Adrenal gland (tissue), 12 donors: ENCODE data around the gene ADAMTS17. TPM values are rescaled to one million over a fixed set of nuclear protein-coding genes. Genes with fewer than 3 reads are reported as not detected.

Experiments used
- DNase-seq, 7 donors: peaks; one replicate each; pipeline ENCODE4 v3.0.0-alpha.2; 2019 to 2020
- H3K27ac ChIP-seq, 5 donors: fragments of 200-600 bp; sonication (generic) in 4 of 5; 1 replicate in 3 of 5; 2 replicates in 2 of 5; pipeline versions ENCODE4 v1.5.1 to v1.8.0; 2016 to 2020; ENCODE audit warnings: mild to moderate bottlenecking in 1 of 5
- H3K27me3 ChIP-seq: fragments of 200-600 bp; 2 replicates; pipeline ENCODE4 v1.8.0; 2021
- H3K36me3 ChIP-seq, 2 donors: fragments of 200-600 bp; replicated peaks in 1 of 2; 1 replicate in 1 of 2; 2 replicates in 1 of 2; pipeline versions ENCODE4 v1.5.1 to v1.8.0; 2018 to 2022
- H3K4me1 ChIP-seq, 2 donors: fragments of 200-600 bp; replicated peaks in 1 of 2; 1 replicate in 1 of 2; 2 replicates in 1 of 2; pipeline versions ENCODE4 v1.5.1 to v1.8.0; 2018 to 2021
- H3K4me3 ChIP-seq, 4 donors: fragments of 200-600 bp; sonication (generic) in 3 of 4; one replicate each; pipeline ENCODE4 v1.5.1; 2016 to 2018
- H3K9me3 ChIP-seq, 3 donors: fragments of 200-600 bp; sonication (generic) in 1 of 3; replicated peaks in 1 of 3; 1 replicate in 2 of 3; 2 replicates in 1 of 3; pipeline versions ENCODE4 v1.5.1 to v1.8.0; 2016 to 2021
- POLR2A ChIP-seq, 2 donors: fragments of 450-650 bp; IDR thresholded peaks; one replicate each; pipeline ENCODE4 v1.6.1; 2017; ENCODE audit warnings: antibody characterized with exemption in 2 of 2, mild to moderate bottlenecking in 2 of 2, moderate library complexity in 1 of 2
- WGBS, 4 donors: extraction: QIAGEN DNeasy Blood & Tissue Kit in 2 of 4; methylation state at CpG; one replicate each; pipeline versions ENCODE4 v1.1.5 to v1.1.7; 2013 to 2017; 5-methylcytosine and 5-hydroxymethylcytosine counted together
- intact Hi-C, 2 donors: fragments of 100-400 bp; cut with DNase I; formaldehyde crosslinking; loops; one replicate each; pipeline versions ENCODE4 v1.14.1 to v1.15.0; 2022 to 2023
- polyA plus RNA-seq, 3 donors: library from polyadenylated mRNA; stranded (reverse); fragments of 200-250 nt in 2 of 3; fragments of 350-450 nt in 1 of 3; fragmentation: Illumina TruSeq in 1 of 3; extraction: RNeasy Lipid Tissue Mini Kit (QIAGEN cat#74804) in 1 of 3; gene quantifications; one replicate each; pipeline ENCODE4 v1.2.3, GENCODE V29; 2013 to 2014
- total RNA-seq, 9 donors: library from RNA; depleted of rRNA in 4 of 9; stranded (reverse); fragments of >200 nt in 4 of 9; fragments of 120-200 nt in 1 of 9; fragmentation: NEBNext Ultra II Directional in 1 of 9; extraction: Animal tissue kit (Norgen Biotek cat#: 25700) in 1 of 9; gene quantifications; one replicate each; pipeline versions ENCODE4 v1.1.0 to v1.2.4, GENCODE V29; 2013 to 2023
- TF ChIP-seq, protein P1 (sequence below), 6 experiments: fragments of 450-650 bp in 4 of 6; fragments of 200-600 bp in 2 of 6; sonication (generic) in 1 of 6; IDR thresholded peaks; 1 replicate in 5 of 6; 2 replicates in 1 of 6; pipeline versions ENCODE4 v1.5.1 to v1.8.0; 2016 to 2021; ENCODE audit warnings: antibody characterized with exemption in 6 of 6, mild to moderate bottlenecking in 2 of 6, moderate library complexity in 1 of 6
- donor health status: healthy with polysubstance abuse.
- donor health status: Bipolar disorder and iron deficiency.
- donor health status: DM: yes; HTN: yes; CAD: no.
- donor health status: DM: no; HTN: no; CAD: no.
- donor health status: DM: no; HTN: no; CAD: no.
- donor health status: DM: yes; HTN: yes; CAD: no.

ADAMTS17 gene
- total and polyA plus RNA-seq, 12 donors: 0.51 to 14.8 (median 2.9) TPM

DNA sequence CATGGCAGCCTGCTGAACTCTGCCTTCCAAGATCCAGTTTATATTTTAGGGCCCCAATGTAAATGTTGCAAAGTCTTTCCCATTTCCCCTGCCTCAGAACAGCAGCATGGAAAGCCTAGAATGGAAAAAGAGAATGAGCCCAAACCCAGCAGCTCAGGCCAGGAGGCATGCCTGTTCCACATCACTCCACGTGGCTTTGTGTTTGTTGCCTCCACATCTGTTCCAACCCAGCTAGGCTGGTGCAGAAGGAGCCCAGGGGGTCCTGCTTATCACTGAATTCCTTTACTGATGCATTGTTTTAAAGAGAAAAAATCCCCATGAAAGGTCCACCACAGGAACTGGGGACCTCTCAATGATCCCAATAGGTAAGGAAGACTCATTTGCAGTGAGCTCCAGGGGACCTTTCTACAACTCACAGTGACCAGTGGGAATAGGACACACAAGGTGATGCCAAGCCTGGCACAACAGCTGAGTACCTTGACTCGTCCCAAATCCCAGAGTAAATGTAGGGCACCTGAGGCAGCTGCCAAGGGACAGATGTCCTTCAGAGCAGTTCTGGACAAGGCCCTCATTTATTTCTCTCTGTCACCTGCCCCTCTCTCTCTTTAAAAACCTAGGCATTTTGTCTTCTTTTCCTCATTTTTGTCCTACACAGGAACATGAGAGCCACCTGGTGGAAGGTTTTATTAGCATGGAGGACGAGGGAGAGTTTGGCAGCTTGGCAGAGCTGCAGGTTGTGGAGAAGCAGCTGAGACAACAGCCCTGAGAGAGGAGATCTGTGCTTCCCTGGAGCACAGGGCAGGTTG, 41.7 kb upstream of the ADAMTS17 start:
- Histone ChIP-seq H3K27ac (no peak overlapping the region), H3K4me3 (no peak overlapping the region), H3K36me3 (no peaks in the 10 kb centered on the region), H3K9me3 (no peaks in the 10 kb centered on the region), H3K27me3 (no peaks in the 10 kb centered on the region), H3K4me1 (no peaks in the 10 kb centered on the region)
- peak; percentile 30 to 61 (median 53) for DNase-seq
- intact Hi-C loops: loop anchor here in 1 of 2 donors (5.0 to 10.0 kb wide), 2 partner anchors 36 to 449 kb away; no protein-coding TSS in a partner anchor
- TF ChIP-seq POLR2A (IDR thresholded peaks at IDR 0.05): no peak
- TF ChIP-seq, protein P1, sequence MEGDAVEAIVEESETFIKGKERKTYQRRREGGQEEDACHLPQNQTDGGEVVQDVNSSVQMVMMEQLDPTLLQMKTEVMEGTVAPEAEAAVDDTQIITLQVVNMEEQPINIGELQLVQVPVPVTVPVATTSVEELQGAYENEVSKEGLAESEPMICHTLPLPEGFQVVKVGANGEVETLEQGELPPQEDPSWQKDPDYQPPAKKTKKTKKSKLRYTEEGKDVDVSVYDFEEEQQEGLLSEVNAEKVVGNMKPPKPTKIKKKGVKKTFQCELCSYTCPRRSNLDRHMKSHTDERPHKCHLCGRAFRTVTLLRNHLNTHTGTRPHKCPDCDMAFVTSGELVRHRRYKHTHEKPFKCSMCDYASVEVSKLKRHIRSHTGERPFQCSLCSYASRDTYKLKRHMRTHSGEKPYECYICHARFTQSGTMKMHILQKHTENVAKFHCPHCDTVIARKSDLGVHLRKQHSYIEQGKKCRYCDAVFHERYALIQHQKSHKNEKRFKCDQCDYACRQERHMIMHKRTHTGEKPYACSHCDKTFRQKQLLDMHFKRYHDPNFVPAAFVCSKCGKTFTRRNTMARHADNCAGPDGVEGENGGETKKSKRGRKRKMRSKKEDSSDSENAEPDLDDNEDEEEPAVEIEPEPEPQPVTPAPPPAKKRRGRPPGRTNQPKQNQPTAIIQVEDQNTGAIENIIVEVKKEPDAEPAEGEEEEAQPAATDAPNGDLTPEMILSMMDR (IDR thresholded peaks at IDR 0.05): peak; percentile 47 to 68 (median 62)
- WGBS, 4 donors: 13 to 31% (median 27%) methylated on average over 3 of the region's 3 CpGs

DNA sequence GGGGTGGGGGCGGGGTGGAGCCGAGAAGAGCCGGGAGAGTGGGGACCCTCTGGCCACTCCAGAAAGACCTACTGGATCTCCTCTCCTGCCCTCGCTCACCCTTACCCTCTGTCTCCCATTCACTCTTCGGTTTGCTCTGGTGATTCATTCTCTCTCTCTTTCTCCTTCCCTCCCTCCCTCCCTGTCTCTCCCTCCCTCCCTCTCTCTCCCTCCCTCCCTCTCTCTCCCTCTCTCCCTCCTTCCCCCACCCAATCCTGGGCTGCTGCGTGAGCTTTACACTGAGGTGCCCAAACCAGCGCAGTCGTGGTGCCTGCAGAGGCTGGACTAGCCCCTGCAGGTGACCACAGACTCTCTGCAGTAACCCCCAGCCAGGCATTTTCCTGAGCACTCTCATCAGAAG, 32.2 kb upstream of the ADAMTS17 start:
- H3K36me3 ChIP-seq: no peaks in the 10 kb centered on the region
- no peak for TF ChIP-seq POLR2A (IDR thresholded peaks at IDR 0.05)
- TF ChIP-seq, protein P1 (IDR thresholded peaks at IDR 0.05): no peak
- peaks cover 7% of the 10 kb centered on the region for H3K27me3 ChIP-seq
- intact Hi-C loops: no loop called here
- H3K9me3 ChIP-seq: no peaks in the 10 kb centered on the region
- peak overlapping the region in 1 of 4 donors; percentile 57 for H3K4me3 ChIP-seq
- H3K4me1 ChIP-seq: no peaks in the 10 kb centered on the region
- peak overlapping the region in 2 of 5 donors; percentile 51 to 77 for H3K27ac ChIP-seq
- WGBS, 4 donors: 7 to 28% (median 16%) methylated on average over 3 to 8 of the region's 8 CpGs
- peak in 3 of 7 donors; percentile 25 to 36 (median 25) for DNase-seq

DNA sequence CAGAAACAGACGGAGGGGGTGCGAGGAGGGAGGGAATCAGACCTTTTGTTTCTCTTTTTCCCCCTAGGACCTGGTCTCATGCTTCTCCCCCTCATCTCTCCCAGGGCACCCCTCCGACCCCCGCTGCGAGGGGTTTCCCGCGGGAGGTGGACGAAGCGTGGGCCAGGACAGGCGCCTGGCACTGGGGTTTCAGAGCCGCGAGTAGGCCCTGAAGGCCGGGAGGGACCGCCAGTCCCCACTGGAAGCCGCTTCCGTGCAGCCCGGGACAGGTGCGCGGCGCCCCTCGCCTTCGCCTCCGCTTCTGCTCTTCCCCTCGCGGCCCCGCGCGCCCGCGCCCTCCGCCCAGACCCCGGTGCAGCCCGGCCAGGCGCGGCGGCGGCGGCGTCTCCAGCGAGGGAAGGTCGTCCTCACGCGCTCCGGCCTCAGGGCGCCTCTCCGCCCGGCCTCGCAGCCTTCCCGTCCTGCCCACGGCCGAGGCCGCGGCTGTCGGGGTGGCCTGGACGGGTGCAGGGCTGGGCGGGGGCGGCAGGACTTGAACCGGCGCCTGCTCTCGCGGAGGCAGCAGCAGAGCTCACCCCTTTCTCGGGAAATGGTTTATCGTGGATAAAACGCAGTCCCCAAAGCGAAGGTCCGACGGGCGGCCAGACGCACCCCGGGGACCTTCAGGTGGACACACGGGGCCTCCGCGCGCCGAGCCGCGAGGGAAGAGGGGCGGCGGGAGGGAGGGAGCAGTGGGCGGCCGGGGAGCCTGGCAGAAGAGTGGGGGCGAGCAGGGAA, 31.5 kb upstream of the ADAMTS17 start:
- Histone ChIP-seq H3K4me3 (peak overlapping the region in 2 of 4 donors; percentile 9 to 57), H3K4me1 (no peaks in the 10 kb centered on the region), H3K9me3 (no peaks in the 10 kb centered on the region), H3K27me3 (peaks cover 7% of the 10 kb centered on the region), H3K27ac (peak overlapping the region in 3 of 5 donors; percentile 47 to 77 (median 51)), H3K36me3 (no peaks in the 10 kb centered on the region)
- TF ChIP-seq POLR2A (IDR thresholded peaks at IDR 0.05): no peak
- TF ChIP-seq, protein P1 (IDR thresholded peaks at IDR 0.05): no peak
- intact Hi-C loops: no loop called here
- WGBS, 4 donors: 1 to 3% (median 1%) methylated on average over 4 to 81 of the region's 82 CpGs
- DNase-seq: no peak

DNA sequence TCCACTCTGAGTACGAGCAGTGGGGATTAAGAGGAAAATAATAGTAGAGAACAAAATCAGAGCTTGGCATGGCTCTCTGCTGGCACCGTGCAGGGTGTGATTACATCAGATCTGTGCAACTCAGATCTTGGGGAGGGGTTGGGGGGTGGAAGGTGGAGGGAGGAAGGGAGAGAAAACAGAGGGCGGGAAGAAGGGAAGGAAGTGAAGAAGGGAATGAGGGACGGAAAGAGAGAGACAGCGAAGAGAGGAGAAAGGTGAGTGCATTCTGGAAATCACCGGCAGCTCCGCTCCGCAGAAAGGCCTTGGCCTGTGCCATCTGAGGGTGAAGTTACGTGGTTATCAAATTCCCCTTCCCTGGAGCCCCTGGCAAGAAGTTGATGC, 31.0 kb upstream of the ADAMTS17 start:
- peak overlapping the region in 2 of 4 donors; percentile 9 to 57 for H3K4me3 ChIP-seq
- TF ChIP-seq POLR2A (IDR thresholded peaks at IDR 0.05): no peak
- TF ChIP-seq, protein P1 (IDR thresholded peaks at IDR 0.05): no peak
- H3K27ac ChIP-seq: peak overlapping the region in 2 of 5 donors; percentile 47 to 77
- peak; percentile 47 to 69 (median 59) for DNase-seq
- intact Hi-C loops: no loop called here
- 8 to 20% (median 17%) methylated on average over 9 of the region's 9 CpGs for WGBS, 4 donors
- H3K9me3 ChIP-seq: no peaks in the 10 kb centered on the region
- peaks cover 7% of the 10 kb centered on the region for H3K27me3 ChIP-seq
- H3K36me3 ChIP-seq: no peaks in the 10 kb centered on the region
- no peaks in the 10 kb centered on the region for H3K4me1 ChIP-seq
